Endodermal cell (in vitro differentiated cells): ENCODE measurements around the gene SLC52A1. TPM values are rescaled to one million over a fixed set of nuclear protein-coding genes. Genes with fewer than 3 reads are reported as not detected.

Experiments
- DNase-seq: peaks from one replicate; pipeline ENCODE4 v3.0.0-alpha.2; 2017
- H3K27ac ChIP-seq: 2 replicates; pipeline ENCODE4 v1.5.1; 2013; ENCODE audit warnings: mild to moderate bottlenecking, low read depth, low read length, moderate library complexity
- H3K27me3 ChIP-seq: 2 replicates; pipeline ENCODE4 v1.6.1; 2013; ENCODE audit warnings: mild to moderate bottlenecking, low read length, moderate library complexity; ENCODE audit not compliant: insufficient read depth, control insufficient read depth, poor library complexity, severe bottlenecking
- H3K36me3 ChIP-seq: 2 replicates; pipeline ENCODE4 v1.7.0; 2013; ENCODE audit warnings: mild to moderate bottlenecking, low read length, moderate library complexity; ENCODE audit not compliant: control insufficient read depth, insufficient read depth
- H3K4me1 ChIP-seq: one replicate; pipeline ENCODE4 v1.7.0; 2013; ENCODE audit warnings: low read length; ENCODE audit not compliant: control insufficient read depth, insufficient read depth
- H3K4me3 ChIP-seq: 2 replicates; pipeline ENCODE4 v1.5.1; 2013; ENCODE audit warnings: mild to moderate bottlenecking, low read length, moderate library complexity
- H3K9ac ChIP-seq: 2 replicates; pipeline ENCODE4 v1.6.1; 2013; ENCODE audit warnings: mild to moderate bottlenecking, low read length, moderate library complexity; ENCODE audit not compliant: poor library complexity, severe bottlenecking; ENCODE audit errors: extremely low read depth
- H3K9me3 ChIP-seq: 2 replicates; pipeline ENCODE4 v1.6.1; 2013; ENCODE audit warnings: mild to moderate bottlenecking, low read length, moderate library complexity; ENCODE audit not compliant: control insufficient read depth
- H3K27ac Mint-ChIP-seq: 2 replicates; pipeline ENCODE4 v1.8.0; 2020; ENCODE audit warnings: mixed read lengths
- H3K27me3 Mint-ChIP-seq: 2 replicates; pipeline ENCODE4 v1.8.0; 2021; ENCODE audit warnings: mild to moderate bottlenecking, mixed read lengths; ENCODE audit not compliant: insufficient read depth
- H3K36me3 Mint-ChIP-seq: 2 replicates; pipeline ENCODE4 v1.8.0; 2020; ENCODE audit warnings: low read depth, mixed read lengths
- H3K4me1 Mint-ChIP-seq: 2 replicates; pipeline ENCODE4 v1.8.0; 2020; ENCODE audit warnings: mixed read lengths
- H3K4me3 Mint-ChIP-seq: 2 replicates; pipeline ENCODE4 v1.8.0; 2020; ENCODE audit warnings: mild to moderate bottlenecking, moderate library complexity, mixed read lengths
- H3K9me3 Mint-ChIP-seq: 2 replicates; pipeline ENCODE4 v1.8.0; 2020; ENCODE audit warnings: mild to moderate bottlenecking, mixed read lengths
- CTCF ChIP-seq: fragments of 200-600 bp; sonication (generic); conservative IDR thresholded peaks from 2 replicates; pipeline ENCODE4 v1.5.0; 2021; ENCODE audit warnings: antibody characterized with exemption, mild to moderate bottlenecking
- WGBS, 2 experiments: methylation state at CpG; one replicate each; pipeline versions ENCODE4 v1.1.5 to v1.1.7; 2013; ENCODE audit warnings: missing lambda C conversion rate in 2 of 2, mixed read lengths in 1 of 2; ENCODE audit not compliant: insufficient coverage in 1 of 2, insufficient read length in 1 of 2; 5-methylcytosine and 5-hydroxymethylcytosine counted together
- total RNA-seq, 2 donors: library from RNA; stranded (reverse); fragmentation: NEBNext Ultra II Directional in 1 of 2; extraction: Animal tissue kit (Norgen Biotek cat#: 25700) in 1 of 2; gene quantifications; 2 replicates in 1 of 2; 3 replicates in 1 of 2; pipeline ENCODE4 v1.2.1, GENCODE V29; 2021

Gene SLC52A1
- total RNA-seq, 2 donors from 2014 or later, result 0.13 TPM; not detected in 1

- Histone ChIP-seq H3K27ac (no peak overlapping the region), H3K4me1 (no peaks in the 10 kb centered on the region), H3K9me3 (no peaks in the 10 kb centered on the region), H3K27me3 (no peaks in the 10 kb centered on the region), H3K4me3 (no peak overlapping the region), H3K9ac (no peak overlapping the region), H3K36me3 (peaks cover 13% of the 10 kb centered on the region)
- H3K36me3 Mint-ChIP-seq, result peaks cover 17% of the 10 kb centered on the region
- peaks cover 2% of the 10 kb centered on the region for H3K4me1 Mint-ChIP-seq
- peaks cover 29% of the 10 kb centered on the region for H3K27me3 Mint-ChIP-seq
- H3K27ac Mint-ChIP-seq, result no peak overlapping the region
- H3K4me3 Mint-ChIP-seq, result no peak overlapping the region
- DNase-seq, result peak; percentile 26
- TF ChIP-seq CTCF, result no peak
- 85 to 95% methylated on average over 4 to 5 of the region's 5 CpGs for WGBS, 2 experiments
- H3K9me3 Mint-ChIP-seq, result no peaks in the 10 kb centered on the region
These were observed 7.3 kb downstream of the SLC52A1 start for GRCh38 chr17:5027916-5028315.

- TF ChIP-seq CTCF, result no peak
- Mint-ChIP-seq H3K27ac (no peak overlapping the region), H3K27me3 (peaks cover 27% of the 10 kb centered on the region), H3K9me3 (no peaks in the 10 kb centered on the region), H3K4me1 (peaks cover 2% of the 10 kb centered on the region), H3K36me3 (peaks cover 23% of the 10 kb centered on the region), H3K4me3 (no peak overlapping the region)
- Histone ChIP-seq H3K4me3 (no peak overlapping the region), H3K27ac (no peak overlapping the region), H3K27me3 (no peaks in the 10 kb centered on the region), H3K36me3 (peaks cover 19% of the 10 kb centered on the region), H3K9ac (no peak overlapping the region), H3K4me1 (no peaks in the 10 kb centered on the region), H3K9me3 (no peaks in the 10 kb centered on the region)
- DNase-seq, result no peak
- 83 to 90% methylated on average over 2 to 6 of the region's 6 CpGs for WGBS, 2 experiments
These were observed 7.9 kb downstream of the SLC52A1 start for GRCh38 chr17:5027299-5027698.

GRCh38 chr17:5024604-5025003 is 10.6 kb downstream of the SLC52A1 start:
- no peaks in the 10 kb centered on the region for H3K4me1 ChIP-seq
- Mint-ChIP-seq H3K27ac (no peak overlapping the region), H3K27me3 (peaks cover 6% of the 10 kb centered on the region), H3K4me1 (peaks cover 2% of the 10 kb centered on the region), H3K4me3 (no peak overlapping the region), H3K9me3 (no peaks in the 10 kb centered on the region), H3K36me3 (peaks cover 47% of the 10 kb centered on the region)
- no peak overlapping the region for H3K9ac ChIP-seq
- 97 to 98% methylated on average over 4 of the region's 4 CpGs for WGBS, 2 experiments
- H3K9me3 ChIP-seq, result no peaks in the 10 kb centered on the region
- peaks cover 43% of the 10 kb centered on the region for H3K36me3 ChIP-seq
- H3K4me3 ChIP-seq, result no peak overlapping the region
- H3K27me3 ChIP-seq, result no peaks in the 10 kb centered on the region
- TF ChIP-seq CTCF, result no peak
- no peak overlapping the region for H3K27ac ChIP-seq
- DNase-seq, result no peak
